ENCODE data around the gene ZCCHC24. TPM values are rescaled to one million over a fixed set of nuclear protein-coding genes. Genes with fewer than 3 reads are reported as not detected.
"Not testable (repeated sequence)": the region's sequence is repeated elsewhere in the genome, so short reads cannot be mapped to it uniquely, and the experiment has no call there.

The ZCCHC24 gene
- total RNA-seq, 2 donors from 2014 or later = 0.43 to 0.74 TPM

- H3K9me3 Mint-ChIP-seq; ATAC-seq; DNase-seq (ENCODE audit: low spot score in 2 of 2); H3K36me3 Mint-ChIP-seq: not testable (repeated sequence)
- H3K27ac Mint-ChIP-seq = peak overlapping the region in 1 of 2 donors; percentile 88
Observed at GRCh38 chr10:79332610-79333315, 112.7 kb downstream of the ZCCHC24 start.

Other genes with a start within 250 kb of the ZCCHC24 start
- gene PPIF, start 98.2 kb downstream of the ZCCHC24 start, total RNA-seq = 100 to 1,000 TPM in 1 of 2 donors, 10 to 100 TPM in 1; 60.2 to 144 TPM
- gene EIF5AL1, start 66.9 kb upstream of the ZCCHC24 start, total RNA-seq = under 1 TPM; 0.07 to 0.16 TPM
- not detected for gene SFTPA2, start 114.8 kb upstream of the ZCCHC24 start, total RNA-seq
- not detected for gene SFTPA1, start 165.3 kb upstream of the ZCCHC24 start, total RNA-seq